Measurements from ENCODE around the gene TRIM67.

The TRIM67 gene

DNA sequence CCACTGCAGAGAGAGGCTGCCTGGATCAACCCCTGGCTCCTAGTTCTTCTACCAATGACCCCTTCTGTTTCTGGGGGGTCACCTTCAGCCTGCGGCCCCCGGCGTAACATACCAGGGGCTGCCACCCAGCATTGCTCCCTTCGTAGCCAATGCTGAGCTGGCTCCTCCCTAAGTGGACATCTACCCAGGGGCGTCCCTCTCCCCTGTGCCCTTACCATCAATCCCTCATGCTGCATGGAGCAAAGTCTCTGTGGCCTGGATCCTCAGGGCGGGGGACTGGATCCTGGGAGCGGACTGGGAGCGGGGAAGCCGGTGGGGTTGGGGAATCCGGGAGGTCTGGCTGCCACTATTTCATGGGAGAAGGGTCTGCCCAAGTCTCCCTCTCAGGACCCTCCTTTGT, 28.6 kb downstream of the TRIM67 start:
- Histone ChIP-seq H3K4me1 (ENCODE audit: insufficient read depth, poor library complexity, severe bottlenecking) (no peaks in the 10 kb centered on the region), H3K27me3 (ENCODE audit: insufficient read depth, poor library complexity, severe bottlenecking) (no peaks in the 10 kb centered on the region), H3K4me3 (ENCODE audit: severe bottlenecking) (no peak overlapping the region), H3K9me3 (ENCODE audit: severe bottlenecking) (no peaks in the 10 kb centered on the region), H3K36me3 (ENCODE audit: low read depth) (no peaks in the 10 kb centered on the region), H3K27ac (ENCODE audit: poor library complexity, severe bottlenecking) (no peak overlapping the region)
- no peak for ATAC-seq (ENCODE audit: low read depth)
- DNase-seq (ENCODE audit: low spot score): no peak
- TF ChIP-seq, protein P1, sequence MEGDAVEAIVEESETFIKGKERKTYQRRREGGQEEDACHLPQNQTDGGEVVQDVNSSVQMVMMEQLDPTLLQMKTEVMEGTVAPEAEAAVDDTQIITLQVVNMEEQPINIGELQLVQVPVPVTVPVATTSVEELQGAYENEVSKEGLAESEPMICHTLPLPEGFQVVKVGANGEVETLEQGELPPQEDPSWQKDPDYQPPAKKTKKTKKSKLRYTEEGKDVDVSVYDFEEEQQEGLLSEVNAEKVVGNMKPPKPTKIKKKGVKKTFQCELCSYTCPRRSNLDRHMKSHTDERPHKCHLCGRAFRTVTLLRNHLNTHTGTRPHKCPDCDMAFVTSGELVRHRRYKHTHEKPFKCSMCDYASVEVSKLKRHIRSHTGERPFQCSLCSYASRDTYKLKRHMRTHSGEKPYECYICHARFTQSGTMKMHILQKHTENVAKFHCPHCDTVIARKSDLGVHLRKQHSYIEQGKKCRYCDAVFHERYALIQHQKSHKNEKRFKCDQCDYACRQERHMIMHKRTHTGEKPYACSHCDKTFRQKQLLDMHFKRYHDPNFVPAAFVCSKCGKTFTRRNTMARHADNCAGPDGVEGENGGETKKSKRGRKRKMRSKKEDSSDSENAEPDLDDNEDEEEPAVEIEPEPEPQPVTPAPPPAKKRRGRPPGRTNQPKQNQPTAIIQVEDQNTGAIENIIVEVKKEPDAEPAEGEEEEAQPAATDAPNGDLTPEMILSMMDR (IDR thresholded peaks at IDR 0.05; ENCODE audit: poor library complexity, severe bottlenecking): no peak

DNA sequence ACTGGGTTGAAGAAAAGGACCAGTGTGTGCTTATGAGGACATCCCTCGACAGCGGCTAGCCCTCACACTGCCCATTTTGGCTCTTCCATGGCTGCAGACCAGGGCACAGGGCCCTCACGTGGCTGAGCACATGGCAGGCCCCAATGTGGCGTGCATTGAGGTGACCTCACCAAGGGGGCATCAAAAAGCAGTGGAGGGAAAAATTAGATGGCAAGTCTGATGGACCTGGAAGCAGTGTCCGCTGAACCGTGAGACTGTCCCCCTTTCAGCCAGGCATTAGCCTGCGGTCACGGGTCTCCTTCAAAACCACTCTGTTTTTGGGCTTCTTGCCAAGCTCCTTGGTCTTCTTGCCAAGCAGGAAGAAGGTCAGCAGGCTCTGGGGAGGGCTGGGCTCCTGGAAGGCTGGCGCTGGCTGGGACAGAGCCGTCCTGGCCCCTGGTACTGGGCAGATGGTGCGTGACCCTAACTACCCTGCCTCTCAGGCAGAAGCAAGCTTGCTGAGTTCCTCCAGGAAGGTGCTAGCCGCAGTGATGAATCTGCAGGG, 30.8 kb downstream of the TRIM67 start:
- no peak overlapping the region for H3K27ac ChIP-seq (ENCODE audit: poor library complexity, severe bottlenecking)
- no peaks in the 10 kb centered on the region for H3K27me3 ChIP-seq (ENCODE audit: insufficient read depth, poor library complexity, severe bottlenecking)
- no peaks in the 10 kb centered on the region for H3K36me3 ChIP-seq (ENCODE audit: low read depth)
- DNase-seq (ENCODE audit: low spot score): no peak
- no peaks in the 10 kb centered on the region for H3K4me1 ChIP-seq (ENCODE audit: insufficient read depth, poor library complexity, severe bottlenecking)
- TF ChIP-seq, protein P1 (IDR thresholded peaks at IDR 0.05; ENCODE audit: poor library complexity, severe bottlenecking): no peak
- H3K4me3 ChIP-seq (ENCODE audit: severe bottlenecking): no peak overlapping the region
- no peaks in the 10 kb centered on the region for H3K9me3 ChIP-seq (ENCODE audit: severe bottlenecking)
- ATAC-seq (ENCODE audit: low read depth): no peak

DNA sequence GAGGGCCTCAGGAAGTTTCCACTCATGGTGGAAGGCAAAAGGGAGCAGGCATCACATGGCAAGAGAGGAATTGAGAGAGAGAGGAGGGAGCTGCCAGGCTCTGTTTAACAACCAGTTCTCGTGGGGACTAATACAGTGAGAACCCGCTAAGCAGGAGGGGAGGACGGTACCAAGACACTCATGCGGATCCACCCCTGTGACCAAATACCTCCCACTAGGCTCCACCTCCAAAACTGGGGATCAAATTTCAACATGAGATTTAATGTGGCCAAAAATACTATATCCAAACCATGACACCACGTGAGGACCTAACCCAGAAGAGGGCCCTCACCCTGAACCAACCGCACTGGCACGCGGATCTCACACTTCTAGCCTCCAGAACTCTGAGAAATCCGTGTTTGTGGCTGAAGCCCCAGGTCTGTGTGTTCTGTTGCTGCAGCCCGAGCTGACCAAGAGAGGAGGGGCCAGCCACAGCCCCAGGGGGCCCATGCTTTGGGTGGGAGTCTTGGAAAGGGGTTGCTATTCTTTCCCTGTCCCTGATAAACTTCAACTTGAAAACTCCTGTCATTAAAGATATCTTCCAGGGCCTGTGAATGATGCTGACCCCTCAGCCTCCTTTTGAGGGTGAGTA, 32.0 kb downstream of the TRIM67 start:
- Histone ChIP-seq H3K9me3 (ENCODE audit: severe bottlenecking) (no peaks in the 10 kb centered on the region), H3K36me3 (ENCODE audit: low read depth) (no peaks in the 10 kb centered on the region), H3K4me1 (ENCODE audit: insufficient read depth, poor library complexity, severe bottlenecking) (no peaks in the 10 kb centered on the region), H3K4me3 (ENCODE audit: severe bottlenecking) (no peak overlapping the region), H3K27me3 (ENCODE audit: insufficient read depth, poor library complexity, severe bottlenecking) (no peaks in the 10 kb centered on the region), H3K27ac (ENCODE audit: poor library complexity, severe bottlenecking) (no peak overlapping the region)
- DNase-seq (ENCODE audit: low spot score) (no peak), ATAC-seq (ENCODE audit: low read depth) (no peak)
- TF ChIP-seq, protein P1 (IDR thresholded peaks at IDR 0.05; ENCODE audit: poor library complexity, severe bottlenecking): no peak

DNA sequence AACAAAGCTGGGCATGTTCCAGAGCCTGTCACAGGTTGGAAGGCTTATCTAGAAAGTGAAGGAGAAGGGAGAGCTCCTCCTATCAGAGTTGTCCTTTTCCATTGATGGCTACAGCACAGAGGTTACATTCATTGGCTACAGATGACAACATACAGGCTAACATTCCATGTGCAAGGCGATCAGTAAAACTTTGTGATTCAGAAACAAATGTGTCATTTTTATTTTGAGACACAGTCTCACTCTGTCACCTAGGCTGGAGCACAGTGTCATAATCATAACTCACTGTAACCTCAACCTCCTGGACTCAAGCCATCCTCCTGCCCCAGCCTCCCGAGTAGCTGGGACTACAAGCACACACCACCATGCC, 32.6 kb downstream of the TRIM67 start:
- Histone ChIP-seq H3K27me3 (ENCODE audit: insufficient read depth, poor library complexity, severe bottlenecking) (no peaks in the 10 kb centered on the region), H3K27ac (ENCODE audit: poor library complexity, severe bottlenecking) (no peak overlapping the region), H3K4me3 (ENCODE audit: severe bottlenecking) (no peak overlapping the region), H3K4me1 (ENCODE audit: insufficient read depth, poor library complexity, severe bottlenecking) (no peaks in the 10 kb centered on the region), H3K36me3 (ENCODE audit: low read depth) (no peaks in the 10 kb centered on the region), H3K9me3 (ENCODE audit: severe bottlenecking) (no peaks in the 10 kb centered on the region)
- ATAC-seq (ENCODE audit: low read depth) (no peak), DNase-seq (ENCODE audit: low spot score) (no peak)
- TF ChIP-seq, protein P1 (IDR thresholded peaks at IDR 0.05; ENCODE audit: poor library complexity, severe bottlenecking): no peak

DNA sequence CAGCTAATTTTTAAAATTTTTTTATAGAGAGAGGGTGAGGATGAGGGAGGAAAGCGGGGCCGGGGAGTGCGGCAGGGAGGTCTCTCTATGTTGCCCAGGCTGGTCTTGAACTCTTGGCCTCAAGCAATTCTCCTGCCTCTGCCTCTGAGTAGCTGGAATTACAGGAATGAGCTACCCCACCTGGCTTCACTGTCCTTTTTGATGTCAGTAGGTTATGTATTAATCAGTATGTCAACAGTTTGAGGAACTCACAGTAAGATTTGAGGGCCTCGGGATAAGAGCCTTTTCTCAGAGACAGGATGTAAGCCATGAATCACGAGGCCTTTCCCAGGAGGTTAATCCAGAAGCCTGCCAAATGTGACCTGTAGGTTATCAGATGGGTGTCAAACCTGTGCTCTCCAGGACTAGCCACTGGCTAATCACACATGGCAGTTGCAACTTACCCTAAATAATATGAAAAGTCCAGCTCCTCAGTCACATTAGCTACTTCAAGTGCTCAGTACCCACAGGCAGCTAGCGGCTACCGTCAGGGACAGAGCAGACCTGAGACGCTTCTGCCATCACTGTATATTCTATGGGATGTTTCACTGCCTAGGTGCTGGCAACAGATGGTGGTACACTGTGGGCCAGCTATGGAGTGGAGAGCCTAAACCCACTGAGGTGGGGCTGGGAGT, 33.1 kb downstream of the TRIM67 start:
- DNase-seq (ENCODE audit: low spot score): no peak
- no peaks in the 10 kb centered on the region for H3K27me3 ChIP-seq (ENCODE audit: insufficient read depth, poor library complexity, severe bottlenecking)
- TF ChIP-seq, protein P1 (IDR thresholded peaks at IDR 0.05; ENCODE audit: poor library complexity, severe bottlenecking): no peak

More for the DNA sequence above, 33.1 kb downstream of the TRIM67 start:
- no peak for ATAC-seq (ENCODE audit: low read depth)
- H3K27ac ChIP-seq (ENCODE audit: poor library complexity, severe bottlenecking): no peak overlapping the region
- no peaks in the 10 kb centered on the region for H3K36me3 ChIP-seq (ENCODE audit: low read depth)
- H3K9me3 ChIP-seq (ENCODE audit: severe bottlenecking): no peaks in the 10 kb centered on the region
- H3K4me3 ChIP-seq (ENCODE audit: severe bottlenecking): no peak overlapping the region
- H3K4me1 ChIP-seq (ENCODE audit: insufficient read depth, poor library complexity, severe bottlenecking): no peaks in the 10 kb centered on the region
